SIG-M5 (cell line): ENCODE data around the gene RPS16.

Experiments
- DNase-seq: peaks from one replicate; lab custom pipeline; 2025; lab: John Stamatoyannopoulos, UW

Gene RPS16

GRCh38 chr19:39407660-39408391, 27.9 kb downstream of the RPS16 start:
- DNase-seq = no peak

- no peak for DNase-seq
Measured at GRCh38 chr19:39407410-39407659, 28.4 kb downstream of the RPS16 start.

- DNase-seq = no peak
Measured at GRCh38 chr19:39406656-39407409, 28.9 kb downstream of the RPS16 start, which contains the start of gene ZFP36. ZFP36 (plus strand) TSS chr19:39406847; CDS start chr19:39406905, 58 bp downstream.

GRCh38 chr19:39405958-39406655, 29.6 kb downstream of the RPS16 start:
- DNase-seq = no peak

- DNase-seq = no peak
Measured at GRCh38 chr19:39405261-39405957, 30.3 kb downstream of the RPS16 start.

- peak; percentile 69 for DNase-seq
Measured at GRCh38 chr19:39403331-39404312, 32.1 kb downstream of the RPS16 start.

GRCh38 chr19:39402346-39403300, 33.1 kb downstream of the RPS16 start:
- DNase-seq = no peak

- DNase-seq = no peak
Measured at GRCh38 chr19:39401549-39402345, 34.0 kb downstream of the RPS16 start.

GRCh38 chr19:39401070-39401548, 34.6 kb downstream of the RPS16 start:
- DNase-seq = no peak

GRCh38 chr19:39400061-39400460, 35.7 kb downstream of the RPS16 start:
- DNase-seq = no peak

GRCh38 chr19:39399668-39400050, 36.1 kb downstream of the RPS16 start:
- no peak for DNase-seq

GRCh38 chr19:39398297-39398864, 37.4 kb downstream of the RPS16 start:
- peak; percentile 79 for DNase-seq

- DNase-seq = peak; percentile 43
Measured at GRCh38 chr19:39397360-39398296, 38.1 kb downstream of the RPS16 start.

GRCh38 chr19:39390751-39391437, 44.9 kb downstream of the RPS16 start, which contains the start of the genes MED29 and PAF1:
MED29 (plus strand) TSS chr19:39391378; CDS start chr19:39391423, 45 bp downstream.
PAF1 (minus strand) TSS chr19:39391106; CDS start chr19:39390864, 242 bp downstream.
- DNase-seq = peak; percentile 97

GRCh38 chr19:39390451-39390750, 45.3 kb downstream of the RPS16 start:
- no peak for DNase-seq

GRCh38 chr19:39389631-39390414, 45.9 kb downstream of the RPS16 start:
- DNase-seq = no peak
